ENCODE measurements around the gene CTTNBP2.
A peak's percentile ranks its signal among the peaks of the same experiment; 100 is the strongest.

The CTTNBP2 gene

GRCh38 chr7:117784315-117784714 is 88.9 kb downstream of the CTTNBP2 start:
- DNase-seq, result no peak

DNA sequence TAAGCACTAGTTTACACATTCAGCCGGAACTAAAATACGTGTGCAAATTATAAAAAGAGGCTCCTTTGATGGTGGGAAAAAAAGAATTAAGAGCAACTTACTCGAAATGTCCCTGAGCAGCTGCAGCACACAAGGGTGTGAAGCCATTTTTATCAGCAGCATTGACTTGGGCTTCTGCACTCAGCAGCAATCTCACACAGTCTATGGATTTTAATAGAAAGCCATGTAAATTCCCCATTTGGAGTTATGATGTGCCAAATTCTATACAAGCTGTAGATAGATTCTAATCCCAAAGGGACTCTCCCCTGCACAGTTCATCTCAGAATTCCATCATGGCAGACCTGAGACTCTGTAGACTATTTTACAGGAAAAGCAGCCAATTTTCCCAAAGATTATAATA is 90.5 kb downstream of the CTTNBP2 start:
- no peak for DNase-seq

GRCh38 chr7:117781707-117782106 is 91.5 kb downstream of the CTTNBP2 start:
- no peak for DNase-seq

GRCh38 chr7:117780832-117781231 is 92.4 kb downstream of the CTTNBP2 start:
- DNase-seq, result no peak

DNA sequence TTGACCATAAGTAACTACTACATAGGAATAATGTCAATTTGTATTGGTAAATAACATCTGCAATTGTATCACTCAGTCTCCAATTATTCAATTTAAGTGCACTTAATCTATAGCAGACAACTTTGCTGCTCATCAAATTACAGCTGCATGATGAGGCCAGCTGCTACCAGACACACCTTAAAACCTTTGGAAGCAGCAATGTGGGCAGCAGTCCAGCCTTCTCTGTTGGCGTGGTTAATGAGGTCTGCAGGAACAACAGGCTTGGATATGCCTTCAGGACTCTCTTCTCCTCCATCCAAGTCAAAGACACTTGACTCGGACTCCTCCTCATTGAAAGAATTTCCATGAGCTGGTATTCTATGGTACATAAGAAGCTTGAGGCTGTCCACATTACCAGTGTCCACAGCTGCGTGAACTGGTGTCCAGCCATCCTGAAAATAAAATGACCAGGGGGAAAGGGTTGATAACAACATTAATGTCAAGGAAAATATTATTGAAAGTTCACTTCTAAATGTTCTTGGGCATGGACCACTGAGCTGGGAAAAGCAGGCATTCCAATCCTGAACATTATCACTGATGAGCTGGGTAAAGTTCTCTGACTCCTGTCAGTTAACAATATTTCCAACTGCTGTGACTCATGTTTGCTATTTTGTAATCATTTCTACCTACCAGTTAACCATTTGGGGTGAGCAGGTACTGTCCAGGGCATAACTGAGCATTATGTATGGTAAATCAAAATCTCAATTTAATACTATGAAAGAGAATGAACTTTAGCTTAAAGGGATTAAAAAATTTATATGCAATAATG is 95.7 kb downstream of the CTTNBP2 start:
- no peak for DNase-seq

DNA sequence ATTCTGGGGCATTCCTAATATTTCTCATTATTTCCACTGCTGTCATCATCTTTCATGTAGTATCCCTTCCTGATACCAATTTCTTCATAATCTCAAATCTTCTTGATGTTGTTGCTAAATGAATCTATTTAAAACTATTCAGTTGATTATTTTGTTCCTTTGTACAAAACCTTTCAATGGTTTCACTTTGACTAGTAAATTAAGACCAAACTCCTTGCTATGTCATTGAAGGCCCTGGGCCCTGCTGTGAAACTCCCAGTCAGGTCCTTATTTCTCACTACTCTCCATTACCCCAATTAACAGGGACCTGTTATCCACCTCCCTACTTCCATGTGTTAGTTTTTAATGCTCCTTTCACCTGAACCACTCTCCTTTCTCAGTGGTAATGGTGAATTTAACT is 97.0 kb downstream of the CTTNBP2 start:
- no peak for DNase-seq

- no peak for DNase-seq
Observed at GRCh38 chr7:117775801-117776200, 97.4 kb downstream of the CTTNBP2 start.

- no peak for DNase-seq
Observed at GRCh38 chr7:117774943-117775342, 98.3 kb downstream of the CTTNBP2 start.

GRCh38 chr7:117772421-117772820 is 100.8 kb downstream of the CTTNBP2 start:
- DNase-seq, result no peak

GRCh38 chr7:117771756-117772155 is 101.5 kb downstream of the CTTNBP2 start:
- DNase-seq, result no peak

DNA sequence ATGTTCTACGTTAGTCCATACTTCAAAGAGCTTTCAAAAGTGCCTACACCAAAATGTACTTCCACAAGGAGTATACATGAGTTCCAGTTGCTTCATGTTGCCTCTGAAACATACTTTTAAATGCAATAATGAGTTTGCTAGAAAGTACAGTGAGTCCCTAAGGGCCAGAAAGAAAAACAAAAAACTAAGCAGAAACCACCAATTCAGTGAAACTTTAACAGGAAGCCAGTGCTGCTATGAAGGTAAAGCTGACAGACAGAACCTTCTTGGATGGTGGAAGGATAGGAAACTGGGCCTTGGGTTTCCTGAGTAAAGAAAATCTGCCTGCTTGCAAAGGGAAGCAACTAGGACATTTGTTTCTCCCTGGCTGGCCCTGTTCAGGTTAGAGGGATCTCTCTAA is 104.2 kb downstream of the CTTNBP2 start:
- DNase-seq, result no peak

DNA sequence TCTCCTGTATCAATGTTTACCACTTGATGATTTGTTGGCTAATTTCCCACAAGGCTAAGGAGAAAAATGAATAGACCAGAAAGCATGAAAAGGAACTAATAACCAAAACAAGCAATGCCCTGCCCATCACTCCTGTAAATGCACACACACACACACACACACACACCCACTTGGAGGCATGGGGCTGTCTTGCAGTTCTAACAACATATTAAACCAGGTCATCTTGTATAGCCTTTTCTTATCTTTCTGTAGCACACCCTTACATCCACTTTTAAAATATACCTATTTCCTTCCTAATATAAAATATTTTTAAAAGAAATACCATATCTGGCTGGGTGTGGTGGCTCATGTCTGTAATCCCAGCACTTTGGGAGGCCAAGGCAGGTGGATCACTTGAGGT is 105.3 kb downstream of the CTTNBP2 start:
- no peak for DNase-seq

DNA sequence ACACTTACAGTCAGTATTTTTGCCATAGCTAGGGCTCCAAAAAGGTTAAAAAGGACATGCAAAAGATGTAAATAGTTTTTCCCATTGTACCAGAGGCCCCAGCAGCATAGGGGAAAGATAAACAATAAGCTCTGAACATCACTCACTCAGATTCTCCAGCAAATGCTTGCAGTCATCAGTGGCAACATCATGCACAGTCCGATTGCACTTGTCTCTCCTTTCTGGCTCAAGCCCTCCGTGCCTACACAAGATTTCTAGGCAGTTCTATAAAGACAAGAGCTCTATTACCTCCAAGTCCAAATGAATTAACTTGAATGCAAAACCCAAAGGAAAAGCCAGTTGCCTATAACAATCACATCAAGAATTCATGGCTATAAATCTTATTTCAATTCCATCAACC is 106.3 kb downstream of the CTTNBP2 start:
- no peak for DNase-seq

DNA sequence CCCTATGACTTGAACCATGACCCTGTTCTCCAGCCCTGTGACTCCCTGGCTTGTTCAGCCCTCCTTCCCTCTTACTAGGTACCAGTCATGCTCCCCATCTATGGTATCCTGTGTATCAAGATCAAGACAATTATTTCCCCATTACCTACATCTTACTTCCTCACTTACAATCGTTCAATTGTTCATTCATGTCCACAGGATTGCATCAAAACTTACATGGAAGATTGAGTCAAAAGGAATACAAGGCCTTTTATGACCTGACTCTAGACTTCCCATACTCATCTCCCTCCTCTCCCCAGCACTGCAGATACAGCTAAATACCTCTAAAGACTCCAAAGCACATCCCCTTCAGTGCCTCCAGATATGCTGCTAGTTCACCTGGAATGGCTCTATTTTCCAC is 109.2 kb downstream of the CTTNBP2 start:
- DNase-seq, result no peak

GRCh38 chr7:117762055-117762454 is 111.2 kb downstream of the CTTNBP2 start:
- DNase-seq, result no peak

GRCh38 chr7:117759950-117760640 is 113.1 kb downstream of the CTTNBP2 start:
- no peak for DNase-seq

DNA sequence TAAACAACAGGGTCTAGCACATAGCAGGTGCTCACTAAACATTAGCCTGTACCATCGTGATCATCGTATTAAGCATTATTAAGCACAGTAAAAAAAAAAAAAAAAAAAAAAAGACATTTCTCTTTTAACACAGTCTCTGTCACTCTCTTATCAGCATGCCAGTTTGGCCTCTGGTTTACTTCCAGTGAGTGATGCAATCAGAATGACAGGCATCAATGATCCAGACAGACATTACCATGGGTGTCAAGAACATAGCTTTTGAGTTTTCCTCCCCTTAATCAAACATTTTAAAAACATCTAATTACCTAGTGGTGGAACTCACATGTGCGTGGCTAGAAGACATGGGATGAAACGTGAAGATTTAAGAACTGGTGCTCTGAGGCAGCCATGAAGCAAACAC is 115.8 kb downstream of the CTTNBP2 start:
- DNase-seq, result no peak

- no peak for DNase-seq
Observed at GRCh38 chr7:117756586-117757085, 116.6 kb downstream of the CTTNBP2 start.

DNA sequence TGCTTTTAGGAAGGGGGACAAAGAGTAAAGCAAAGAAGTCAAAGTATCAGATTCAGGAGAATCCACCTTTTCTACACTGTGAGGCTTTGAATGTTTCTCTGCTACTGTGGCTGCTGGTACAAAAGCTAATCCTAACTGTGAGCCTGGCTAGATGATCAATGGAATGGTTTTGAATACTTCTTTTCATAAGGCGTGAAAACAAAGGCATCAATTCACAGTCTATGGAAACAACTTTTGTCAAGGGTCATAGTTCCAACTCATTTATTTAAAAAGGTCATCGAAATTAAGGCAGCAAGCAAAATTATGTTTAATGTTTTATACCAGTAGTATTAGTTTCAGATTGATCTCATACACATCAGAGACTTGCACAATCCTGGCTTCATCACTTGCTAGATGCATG is 118.1 kb downstream of the CTTNBP2 start:
- DNase-seq, result no peak

GRCh38 chr7:117751775-117752174 is 121.5 kb downstream of the CTTNBP2 start:
- DNase-seq, result no peak

DNA sequence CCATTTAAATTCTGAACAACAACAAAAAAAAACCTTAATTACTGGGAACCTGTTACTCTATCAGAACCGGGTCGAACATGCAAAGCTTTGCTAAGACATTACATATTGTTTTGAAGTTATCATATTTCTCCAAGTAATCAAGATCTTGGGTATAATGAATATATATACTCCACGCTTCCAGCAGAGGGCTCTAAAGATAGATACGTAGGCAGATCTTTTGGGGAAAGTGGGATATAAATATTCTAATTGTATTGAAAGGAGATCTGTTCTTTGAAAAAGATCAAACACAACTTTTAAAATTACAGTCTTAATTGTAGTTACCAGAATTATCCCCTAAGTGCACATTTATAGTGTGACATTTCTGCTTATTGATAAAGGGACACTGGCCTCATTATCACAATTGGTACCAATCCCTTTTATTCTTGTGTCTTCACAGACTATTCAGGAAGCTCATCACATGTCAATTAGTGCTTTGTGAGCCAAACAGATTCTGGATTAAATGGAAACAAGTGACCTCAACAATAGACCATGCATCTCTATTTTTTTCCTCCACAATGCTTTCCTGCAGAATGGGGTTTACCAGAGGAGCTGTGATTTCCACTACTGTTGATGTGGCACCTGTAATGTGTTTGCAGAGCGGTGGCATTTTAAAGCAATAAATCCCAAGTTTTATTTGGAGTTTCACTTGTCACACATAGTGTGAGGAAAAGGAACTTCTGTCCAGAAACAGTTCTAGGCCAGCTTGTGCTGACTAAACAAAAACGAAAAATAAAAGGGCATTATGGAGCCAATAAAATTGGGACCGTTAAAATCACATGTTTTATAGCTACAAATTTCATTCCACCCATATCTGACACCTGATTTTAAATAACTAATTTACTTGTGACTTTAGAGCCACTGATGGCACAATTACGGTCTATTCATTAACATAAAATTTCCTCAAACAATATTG is 122.4 kb downstream of the CTTNBP2 start:
- DNase-seq, result peak; percentile 5 to 9

DNA sequence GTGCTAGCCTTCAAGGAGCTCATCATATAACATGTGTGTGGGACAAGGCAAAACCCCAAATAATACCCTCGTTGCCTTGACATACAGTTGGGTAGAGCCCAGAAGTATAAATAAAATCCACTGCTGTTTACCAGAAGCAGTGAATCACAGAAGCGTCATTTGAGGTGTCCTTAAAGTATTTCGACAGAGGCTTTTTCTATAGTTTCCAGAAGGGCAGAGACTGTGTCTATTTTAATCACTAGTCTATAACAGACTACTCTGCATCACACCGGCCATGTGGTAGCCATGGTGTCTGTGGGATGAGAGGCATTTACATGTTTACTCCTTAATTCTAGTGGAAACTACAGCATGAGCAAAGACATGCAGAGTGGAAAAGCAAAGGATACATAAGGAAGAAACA is 131.3 kb downstream of the CTTNBP2 start:
- DNase-seq, result no peak

DNA sequence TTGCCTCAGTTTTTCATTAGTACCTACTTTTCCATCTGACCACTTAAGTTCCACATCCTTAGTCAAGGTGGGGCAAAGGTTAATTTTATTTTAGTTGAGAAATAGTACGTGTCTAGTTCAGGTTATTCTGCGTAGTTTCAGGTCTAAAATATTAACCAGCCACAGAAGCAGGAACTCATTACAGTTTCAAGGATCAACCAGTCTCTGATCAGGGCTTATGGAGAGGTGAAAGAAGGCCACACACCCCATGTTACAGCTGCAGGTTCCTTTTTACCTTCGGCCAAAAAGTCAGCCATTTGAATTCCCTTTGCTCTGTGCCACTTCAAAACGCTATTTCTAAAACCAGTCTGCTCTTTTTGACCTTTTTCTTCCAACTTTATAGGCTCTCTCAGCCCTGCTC is 134.2 kb downstream of the CTTNBP2 start:
- no peak for DNase-seq
